K562 (cell line): Measurements from ENCODE around the gene STAT4. TPM values are rescaled to one million over a fixed set of nuclear protein-coding genes. Genes with fewer than 3 reads are reported as not detected.

Experiments
- ATAC-seq: fragments of 200-7000 bp; cut with Tn5 transposase; 3 replicates; pipeline ENCODE4 v1.9.1; 2020; ENCODE audit warnings: moderate library complexity
- BruUV-seq: library from RNA; stranded (reverse); fragments of 400-500 nt; replicated peaks from 2 replicates; lab custom pipeline; 2021; lab: Mats Ljungman, UMichigan
- CTCF ChIA-PET: fragments of 300-600 bp; formaldehyde crosslinking; extraction: SDS; loops from one replicate; lab custom pipeline; 2021; ENCODE audit warnings: low intra/inter-chr PET ratio; lab: Yijun Ruan, JAX
- POLR2A ChIA-PET: fragments of 300-600, 350-650 bp; sonication (Branson Sonifier 250); formaldehyde crosslinking; extraction: SDS; loops from one replicate; lab custom pipeline; 2021; ENCODE audit warnings: antibody characterized with exemption, inconsistent platforms; lab: Yijun Ruan, JAX
- DNase-seq, 4 experiments: peaks; one replicate each; pipeline versions ENCODE4 v3.0.0 to v3.0.0-alpha.2; 2011 to 2018; ENCODE audit warnings: low spot score in 3 of 4, mixed read lengths in 3 of 4; ENCODE audit errors: extremely low read depth in 1 of 4
- FAIRE-seq: peaks from 2 replicates; lab custom pipeline; 2011; peaks lifted over from hg19 to GRCh38; lab: Jason Lieb, UNC
- H2AFZ ChIP-seq: 2 replicates; pipeline ENCODE4 v1.6.0; 2011; ENCODE audit warnings: low read depth, low read length, control low read depth, inconsistent platforms
- H3K27ac ChIP-seq: fragments of 200-600 bp; 3 replicates; pipeline ENCODE4 v1.8.0; 2011; ENCODE audit warnings: low read depth, mild to moderate bottlenecking, control low read depth, inconsistent platforms, low read length, moderate library complexity, mixed read lengths; ENCODE audit errors: extremely low read depth
- H3K27me3 ChIP-seq, 2 experiments: fragments of 300-600 bp in 1 of 2; 2 replicates in 1 of 2; 3 replicates in 1 of 2; pipeline versions ENCODE4 v1.6.0 to v1.8.0; 2011; ENCODE audit warnings: inconsistent platforms in 2 of 2, low read length in 2 of 2, mild to moderate bottlenecking in 1 of 2, mixed read lengths in 1 of 2, moderate library complexity in 1 of 2; ENCODE audit not compliant: control insufficient read depth in 2 of 2, insufficient read depth in 2 of 2
- H3K36me3 ChIP-seq: fragments of 300-600 bp; 3 replicates; pipeline ENCODE4 v1.8.0; 2011; ENCODE audit warnings: mild to moderate bottlenecking, low read length, inconsistent platforms; ENCODE audit not compliant: control insufficient read depth, insufficient read depth
- H3K4me1 ChIP-seq, 2 experiments: fragments of 200-600 bp in 1 of 2; replicated peaks in 1 of 2; 2 replicates in 1 of 2; 3 replicates in 1 of 2; pipeline versions ENCODE4 v1.5.1 to v1.8.0; 2011; ENCODE audit warnings: inconsistent platforms in 2 of 2, low read length in 2 of 2, mild to moderate bottlenecking in 1 of 2, mixed read lengths in 1 of 2, moderate library complexity in 1 of 2; ENCODE audit not compliant: control insufficient read depth in 2 of 2, insufficient read depth in 2 of 2
- H3K4me2 ChIP-seq: 2 replicates; pipeline ENCODE4 v1.6.1; 2011; ENCODE audit warnings: low read length, control low read depth, inconsistent platforms, mixed read lengths; ENCODE audit not compliant: insufficient read depth
- H3K4me3 ChIP-seq: fragments of 200-600 bp; sonication (generic), shearing (Covaris generic); 2 replicates; pipeline ENCODE4 v1.5.1; 2016; ENCODE audit warnings: control low read depth, inconsistent platforms
- H3K79me2 ChIP-seq: fragments of 200-600 bp; 3 replicates; pipeline ENCODE4 v1.8.0; 2011; ENCODE audit warnings: low read length, inconsistent platforms; ENCODE audit not compliant: control insufficient read depth, insufficient read depth
- H3K9ac ChIP-seq, 2 experiments: 2 replicates each; pipeline versions ENCODE4 v1.6.0 to v1.6.1; 2011; ENCODE audit warnings: low read depth in 2 of 2, low read length in 2 of 2, control low read depth in 1 of 2, inconsistent platforms in 1 of 2, mild to moderate bottlenecking in 1 of 2, mixed read lengths in 1 of 2; ENCODE audit not compliant: insufficient read depth in 1 of 2
- H3K9me1 ChIP-seq: one replicate; pipeline ENCODE4 v1.6.0; 2011; ENCODE audit warnings: inconsistent platforms, mild to moderate bottlenecking, low read length, moderate library complexity; ENCODE audit not compliant: control insufficient read depth, insufficient read depth
- H3K9me3 ChIP-seq: replicated peaks from 2 replicates; pipeline ENCODE4 v1.5.1; 2011; ENCODE audit warnings: low read depth, low read length, inconsistent platforms; ENCODE audit not compliant: control insufficient read depth, insufficient read depth
- H4K20me1 ChIP-seq: replicated peaks from 2 replicates; pipeline ENCODE4 v1.6.1; 2011; ENCODE audit warnings: low read length, inconsistent platforms, mixed read lengths; ENCODE audit not compliant: control insufficient read depth, insufficient read depth
- SLC30A9 ChIP-seq: fragments of 250-450 bp; sonication (Bioruptor Pico); IDR thresholded peaks from 2 replicates; pipeline ENCODE4 v1.8.0; 2022; ENCODE audit warnings: mild to moderate bottlenecking, moderate library complexity
- ZNF507 ChIP-seq: conservative IDR thresholded peaks from 2 replicates; pipeline ENCODE4 v1.6.1; 2017; ENCODE audit warnings: missing genetic modification characterization, missing compliant biosample characterization
- WGBS: fragments of 100-300 bp; shearing (Covaris generic); methylation state at CpG from one replicate; pipeline ENCODE4 v1.1.6; 2016; ENCODE audit warnings: low coverage, mixed read lengths; ENCODE audit not compliant: insufficient coverage; ENCODE audit errors: missing lambda C conversion rate; 5-methylcytosine and 5-hydroxymethylcytosine counted together
- in situ Hi-C: fragments of 300-500 bp; cut with MboI; formaldehyde crosslinking; loops from 4 replicates; pipeline ENCODE4 v1.15.0; 2018; ENCODE audit warnings: inconsistent platforms, mixed read lengths
- intact Hi-C: fragments of 100-400 bp; cut with micrococcal nuclease; formaldehyde crosslinking; loops from 2 replicates; pipeline ENCODE4 v1.14.2; 2022
- polyA plus RNA-seq, 8 experiments: library from polyadenylated mRNA; depleted of rRNA in 4 of 8; stranded (reverse) in 5 of 8; unstranded in 3 of 8; fragments of >200 nt; fragmentation: Nextera tagmentation in 2 of 8; fragmentation: Illumina TruSeq in 1 of 8; extraction: Ambion mirVana in 2 of 8; extraction: Trizol in 1 of 8; gene quantifications; 2 replicates each; pipeline versions ENCODE4 v1.2.1 to v1.2.3, GENCODE V29; 2011 to 2014; ENCODE audit warnings: inconsistent platforms in 1 of 8, missing spikeins in 1 of 8
- total RNA-seq, 7 experiments: library from RNA; depleted of rRNA in 6 of 7; stranded (reverse); fragments of >200 nt in 6 of 7; fragmentation: Illumina TruSeq in 2 of 7; extraction: Trizol in 2 of 7; gene quantifications; 2 replicates each; pipeline versions ENCODE4 v1.2.1 to v1.2.3, GENCODE V29; 2011 to 2021; ENCODE audit warnings: low replicate concordance in 1 of 7
- TF ChIP-seq, protein P1 (sequence below): fragments of 450-650 bp; IDR thresholded peaks from 2 replicates; pipeline ENCODE4 v1.6.1; 2016; ENCODE audit warnings: low read depth

The STAT4 gene
- total and polyA plus RNA-seq, 9 of the 15 experiments (the other 6 are each of a cell fraction or from before 2014, with no cell fraction given) = 0.01 to 0.06 (median 0.03) TPM; not detected in 6

DNA sequence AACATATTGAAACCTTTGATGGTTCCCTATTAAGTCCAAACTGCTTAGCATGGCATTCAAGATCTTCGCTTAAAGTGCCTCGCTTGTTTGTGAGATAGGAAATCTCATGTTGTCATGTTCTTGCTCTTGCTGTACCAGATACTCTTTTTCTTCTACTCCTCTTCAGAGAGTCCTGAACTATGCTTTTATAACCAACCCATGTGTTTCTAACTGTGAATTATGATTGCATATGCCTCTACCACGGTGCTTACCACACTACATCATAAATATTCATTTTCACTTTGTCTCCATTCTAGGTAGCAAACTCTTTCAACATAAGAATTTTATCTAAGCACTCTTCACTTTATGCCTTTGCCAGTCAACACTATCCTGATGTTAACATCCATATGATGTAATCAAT lies 23.6 kb downstream of the STAT4 start:
- H3K9me3 ChIP-seq = no peaks in the 10 kb centered on the region
- ChIA-PET CTCF (no interaction called here), POLR2A (no interaction called here)
- H4K20me1 ChIP-seq = no peaks in the 10 kb centered on the region
- FAIRE-seq (no peak), ATAC-seq (no peak), DNase-seq (no peak)
- in situ Hi-C loops = no loop called here
- no peak overlapping the region for H3K27ac ChIP-seq
- H3K4me1 ChIP-seq = no peaks in the 10 kb centered on the region
- H3K4me3 ChIP-seq = no peak overlapping the region
- no peaks in the 10 kb centered on the region for H3K36me3 ChIP-seq
- no peak for TF ChIP-seq SLC30A9 (CRISPR knock-in tag)
- TF ChIP-seq, protein P1, sequence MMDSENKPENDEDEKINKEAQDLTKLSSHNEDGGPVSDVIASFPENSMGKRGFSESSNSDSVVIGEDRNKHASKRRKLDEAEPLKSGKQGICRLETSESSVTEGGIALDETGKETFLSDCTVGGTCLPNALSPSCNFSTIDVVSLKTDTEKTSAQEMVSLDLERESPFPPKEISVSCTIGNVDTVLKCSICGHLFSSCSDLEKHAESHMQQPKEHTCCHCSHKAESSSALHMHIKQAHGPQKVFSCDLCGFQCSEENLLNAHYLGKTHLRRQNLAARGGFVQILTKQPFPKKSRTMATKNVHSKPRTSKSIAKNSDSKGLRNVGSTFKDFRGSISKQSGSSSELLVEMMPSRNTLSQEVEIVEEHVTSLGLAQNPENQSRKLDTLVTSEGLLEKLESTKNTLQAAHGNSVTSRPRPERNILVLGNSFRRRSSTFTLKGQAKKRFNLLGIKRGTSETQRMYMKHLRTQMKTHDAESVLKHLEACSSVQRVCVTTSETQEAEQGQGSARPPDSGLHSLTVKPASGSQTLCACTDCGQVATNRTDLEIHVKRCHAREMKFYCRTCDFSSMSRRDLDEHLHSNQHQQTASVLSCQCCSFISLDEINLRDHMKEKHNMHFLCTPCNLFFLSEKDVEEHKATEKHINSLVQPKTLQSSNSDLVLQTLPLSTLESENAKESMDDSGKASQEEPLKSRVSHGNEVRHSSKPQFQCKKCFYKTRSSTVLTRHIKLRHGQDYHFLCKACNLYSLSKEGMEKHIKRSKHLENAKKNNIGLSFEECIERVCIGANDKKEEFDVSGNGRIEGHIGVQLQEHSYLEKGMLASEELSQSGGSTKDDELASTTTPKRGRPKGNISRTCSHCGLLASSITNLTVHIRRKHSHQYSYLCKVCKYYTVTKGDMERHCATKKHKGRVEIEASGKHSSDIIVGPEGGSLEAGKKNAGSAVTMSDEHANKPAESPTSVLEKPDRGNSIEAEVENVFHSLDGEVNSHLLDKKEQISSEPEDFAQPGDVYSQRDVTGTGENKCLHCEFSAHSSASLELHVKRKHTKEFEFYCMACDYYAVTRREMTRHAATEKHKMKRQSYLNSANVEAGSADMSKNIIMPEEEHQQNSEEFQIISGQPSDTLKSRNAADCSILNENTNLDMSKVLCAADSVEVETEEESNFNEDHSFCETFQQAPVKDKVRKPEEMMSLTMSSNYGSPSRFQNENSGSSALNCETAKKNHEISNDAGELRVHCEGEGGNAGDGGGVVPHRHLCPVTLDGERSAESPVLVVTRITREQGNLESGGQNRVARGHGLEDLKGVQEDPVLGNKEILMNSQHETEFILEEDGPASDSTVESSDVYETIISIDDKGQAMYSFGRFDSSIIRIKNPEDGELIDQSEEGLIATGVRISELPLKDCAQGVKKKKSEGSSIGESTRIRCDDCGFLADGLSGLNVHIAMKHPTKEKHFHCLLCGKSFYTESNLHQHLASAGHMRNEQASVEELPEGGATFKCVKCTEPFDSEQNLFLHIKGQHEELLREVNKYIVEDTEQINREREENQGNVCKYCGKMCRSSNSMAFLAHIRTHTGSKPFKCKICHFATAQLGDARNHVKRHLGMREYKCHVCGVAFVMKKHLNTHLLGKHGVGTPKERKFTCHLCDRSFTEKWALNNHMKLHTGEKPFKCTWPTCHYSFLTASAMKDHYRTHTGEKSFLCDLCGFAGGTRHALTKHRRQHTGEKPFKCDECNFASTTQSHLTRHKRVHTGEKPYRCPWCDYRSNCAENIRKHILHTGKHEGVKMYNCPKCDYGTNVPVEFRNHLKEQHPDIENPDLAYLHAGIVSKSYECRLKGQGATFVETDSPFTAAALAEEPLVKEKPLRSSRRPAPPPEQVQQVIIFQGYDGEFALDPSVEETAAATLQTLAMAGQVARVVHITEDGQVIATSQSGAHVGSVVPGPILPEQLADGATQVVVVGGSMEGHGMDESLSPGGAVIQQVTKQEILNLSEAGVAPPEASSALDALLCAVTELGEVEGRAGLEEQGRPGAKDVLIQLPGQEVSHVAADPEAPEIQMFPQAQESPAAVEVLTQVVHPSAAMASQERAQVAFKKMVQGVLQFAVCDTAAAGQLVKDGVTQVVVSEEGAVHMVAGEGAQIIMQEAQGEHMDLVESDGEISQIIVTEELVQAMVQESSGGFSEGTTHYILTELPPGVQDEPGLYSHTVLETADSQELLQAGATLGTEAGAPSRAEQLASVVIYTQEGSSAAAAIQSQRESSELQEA = no peak
- TF ChIP-seq ZNF507 (tag) = no peak
- no peak overlapping the region for H2AFZ ChIP-seq
- no peaks in the 10 kb centered on the region for H3K9me1 ChIP-seq
- H3K79me2 ChIP-seq = no peaks in the 10 kb centered on the region
- no peak overlapping the region for H3K4me2 ChIP-seq
- WGBS = 3% methylated on average over 3 of the region's 3 CpGs
- no peak overlapping the region for H3K9ac ChIP-seq
- intact Hi-C loops = no loop called here
- H3K27me3 ChIP-seq = no peaks in the 10 kb centered on the region; a peak in 1 of 5 replicates
- BruUV-seq = no TSS peak
